PFSK-1 (cell line): Measurements from ENCODE around the gene RMI2.

Experiments
- POLR2AphosphoS5 ChIP-seq: IDR thresholded peaks from 2 replicates; pipeline ENCODE4 v1.6.1; 2012; ENCODE audit warnings: low read depth, mild to moderate bottlenecking, control low read depth, low read length, moderate library complexity
- SIN3A ChIP-seq: IDR thresholded peaks from 2 replicates; pipeline ENCODE4 v1.6.1; 2012; ENCODE audit warnings: mild to moderate bottlenecking, low read length, moderate library complexity, borderline replicate concordance; ENCODE audit not compliant: insufficient read depth
- TAF1 ChIP-seq: IDR thresholded peaks from 2 replicates; pipeline ENCODE4 v1.6.1; 2012; ENCODE audit warnings: low read length, control low read depth, borderline replicate concordance; ENCODE audit not compliant: insufficient read depth
- TF ChIP-seq, protein P1 (sequence below), 2 experiments: IDR thresholded peaks; 2 replicates each; pipeline versions ENCODE4 v1.6.1 to v1.8.0; 2011 to 2012; ENCODE audit warnings: low read depth in 2 of 2, low read length in 2 of 2, control low read depth in 1 of 2, inconsistent platforms in 1 of 2, mild to moderate bottlenecking in 1 of 2, moderate library complexity in 1 of 2; ENCODE audit not compliant: insufficient read depth in 1 of 2

DNA sequence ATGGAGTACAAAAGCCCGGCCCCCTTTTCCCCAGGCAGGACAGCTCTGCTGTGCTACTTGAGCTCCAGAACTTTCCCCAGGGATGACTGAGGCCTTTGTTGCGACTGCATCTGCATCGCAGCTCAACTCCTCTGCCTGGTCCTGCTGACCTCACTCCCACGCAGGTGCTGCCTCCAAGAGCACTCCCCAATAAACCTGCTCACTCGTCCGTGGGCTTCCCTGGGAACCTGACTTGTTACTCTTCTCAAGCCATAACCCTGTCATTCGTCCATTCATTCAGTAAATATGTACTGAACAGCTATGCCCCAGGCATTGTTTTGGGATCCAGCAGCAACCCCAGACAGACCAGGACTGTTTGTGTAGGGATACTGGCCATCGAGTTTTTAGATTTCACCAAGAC is 11.6 kb upstream of the RMI2 start:
- TF ChIP-seq POLR2AphosphoS5 (no peak), TAF1 (no peak), SIN3A (no peak)
- TF ChIP-seq, protein P1, sequence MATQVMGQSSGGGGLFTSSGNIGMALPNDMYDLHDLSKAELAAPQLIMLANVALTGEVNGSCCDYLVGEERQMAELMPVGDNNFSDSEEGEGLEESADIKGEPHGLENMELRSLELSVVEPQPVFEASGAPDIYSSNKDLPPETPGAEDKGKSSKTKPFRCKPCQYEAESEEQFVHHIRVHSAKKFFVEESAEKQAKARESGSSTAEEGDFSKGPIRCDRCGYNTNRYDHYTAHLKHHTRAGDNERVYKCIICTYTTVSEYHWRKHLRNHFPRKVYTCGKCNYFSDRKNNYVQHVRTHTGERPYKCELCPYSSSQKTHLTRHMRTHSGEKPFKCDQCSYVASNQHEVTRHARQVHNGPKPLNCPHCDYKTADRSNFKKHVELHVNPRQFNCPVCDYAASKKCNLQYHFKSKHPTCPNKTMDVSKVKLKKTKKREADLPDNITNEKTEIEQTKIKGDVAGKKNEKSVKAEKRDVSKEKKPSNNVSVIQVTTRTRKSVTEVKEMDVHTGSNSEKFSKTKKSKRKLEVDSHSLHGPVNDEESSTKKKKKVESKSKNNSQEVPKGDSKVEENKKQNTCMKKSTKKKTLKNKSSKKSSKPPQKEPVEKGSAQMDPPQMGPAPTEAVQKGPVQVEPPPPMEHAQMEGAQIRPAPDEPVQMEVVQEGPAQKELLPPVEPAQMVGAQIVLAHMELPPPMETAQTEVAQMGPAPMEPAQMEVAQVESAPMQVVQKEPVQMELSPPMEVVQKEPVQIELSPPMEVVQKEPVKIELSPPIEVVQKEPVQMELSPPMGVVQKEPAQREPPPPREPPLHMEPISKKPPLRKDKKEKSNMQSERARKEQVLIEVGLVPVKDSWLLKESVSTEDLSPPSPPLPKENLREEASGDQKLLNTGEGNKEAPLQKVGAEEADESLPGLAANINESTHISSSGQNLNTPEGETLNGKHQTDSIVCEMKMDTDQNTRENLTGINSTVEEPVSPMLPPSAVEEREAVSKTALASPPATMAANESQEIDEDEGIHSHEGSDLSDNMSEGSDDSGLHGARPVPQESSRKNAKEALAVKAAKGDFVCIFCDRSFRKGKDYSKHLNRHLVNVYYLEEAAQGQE (IDR thresholded peaks at IDR 0.05; ENCODE audit: insufficient read depth in 1 of 2, low read depth in 2 of 2, low read length in 2 of 2): no peak
